ENCODE data around the gene DNMBP.

DNA sequence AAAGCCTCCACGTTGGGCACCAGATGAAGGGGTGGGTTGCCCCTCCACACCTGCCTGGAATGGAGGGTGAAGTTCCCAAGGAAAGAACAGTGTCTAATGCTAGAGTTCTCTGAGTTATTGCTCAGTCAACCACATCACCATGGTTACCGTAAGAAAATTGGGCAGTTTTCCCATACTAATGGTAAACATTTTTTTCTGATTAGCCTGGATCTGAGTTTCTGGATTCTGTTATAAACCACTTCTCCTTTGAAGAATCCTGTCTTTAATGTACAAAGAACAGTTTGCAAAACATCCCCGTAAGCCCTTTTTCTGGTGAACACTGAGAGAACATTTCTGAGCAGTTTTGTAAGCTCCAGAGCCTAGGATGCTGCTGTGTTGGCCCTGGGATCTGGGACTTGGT, 181.8 kb downstream of the DNMBP start:
- TF ChIP-seq, protein P1, sequence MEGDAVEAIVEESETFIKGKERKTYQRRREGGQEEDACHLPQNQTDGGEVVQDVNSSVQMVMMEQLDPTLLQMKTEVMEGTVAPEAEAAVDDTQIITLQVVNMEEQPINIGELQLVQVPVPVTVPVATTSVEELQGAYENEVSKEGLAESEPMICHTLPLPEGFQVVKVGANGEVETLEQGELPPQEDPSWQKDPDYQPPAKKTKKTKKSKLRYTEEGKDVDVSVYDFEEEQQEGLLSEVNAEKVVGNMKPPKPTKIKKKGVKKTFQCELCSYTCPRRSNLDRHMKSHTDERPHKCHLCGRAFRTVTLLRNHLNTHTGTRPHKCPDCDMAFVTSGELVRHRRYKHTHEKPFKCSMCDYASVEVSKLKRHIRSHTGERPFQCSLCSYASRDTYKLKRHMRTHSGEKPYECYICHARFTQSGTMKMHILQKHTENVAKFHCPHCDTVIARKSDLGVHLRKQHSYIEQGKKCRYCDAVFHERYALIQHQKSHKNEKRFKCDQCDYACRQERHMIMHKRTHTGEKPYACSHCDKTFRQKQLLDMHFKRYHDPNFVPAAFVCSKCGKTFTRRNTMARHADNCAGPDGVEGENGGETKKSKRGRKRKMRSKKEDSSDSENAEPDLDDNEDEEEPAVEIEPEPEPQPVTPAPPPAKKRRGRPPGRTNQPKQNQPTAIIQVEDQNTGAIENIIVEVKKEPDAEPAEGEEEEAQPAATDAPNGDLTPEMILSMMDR (IDR thresholded peaks at IDR 0.05), result no peak
- TF ChIP-seq POLR2AphosphoS5 (IDR thresholded peaks at IDR 0.05), result no peak
- no peak for TF ChIP-seq POLR2A (IDR thresholded peaks at IDR 0.05)
